Measurements from ENCODE around the gene PEAR1. TPM values are rescaled to one million over a fixed set of nuclear protein-coding genes. Genes with fewer than 3 reads are reported as not detected.

Gene PEAR1
- polyA plus RNA-seq, 1 of the 3 experiments (the other 2 are of a cell fraction), result 1.2 TPM

- Histone ChIP-seq H3K27ac (ENCODE audit: low read depth in 2 of 2, low read length in 1 of 2) (peak overlapping the region in 1 of 2 experiments; percentile 87; a peak in 1 of 4 replicates), H3K4me2 (no peak overlapping the region), H3K27me3 (ENCODE audit: insufficient read depth) (no peaks in the 10 kb centered on the region), H3K79me2 (ENCODE audit: insufficient read depth) (no peaks in the 10 kb centered on the region), H3K4me3 (ENCODE audit: low read depth in 2 of 2, low read length in 1 of 2) (no peak overlapping the region), H3K36me3 (replicated peaks in 1 of 2; ENCODE audit: control insufficient read depth in 1 of 2, insufficient read depth in 2 of 2, low read length in 1 of 2) (no peaks in the 10 kb centered on the region), H2AFZ (ENCODE audit: low read depth) (no peak overlapping the region), H4K20me1 (ENCODE audit: insufficient read depth) (no peaks in the 10 kb centered on the region), H3K4me1 (ENCODE audit: control insufficient read depth in 1 of 2, insufficient read depth in 2 of 2, low read depth in 1 of 2, low read length in 1 of 2) (peaks cover 39 to 50% of the 10 kb centered on the region in 2 experiments; a peak in 3 of 4 replicates), H3K9me2 (no peaks in the 10 kb centered on the region), H3K9me3 (no peaks in the 10 kb centered on the region), H3F3A (replicated peaks; ENCODE audit: insufficient read depth) (peaks cover 40% of the 10 kb centered on the region), H3K9ac (no peak overlapping the region)
- ChIA-PET POLR2A (interaction anchor here (1.0 to 1.3 kb wide), 3 partner anchors 19 to 34 kb away, joined by 3 read pairs; no protein-coding TSS in a partner anchor), CTCF (interaction anchor here (0.7 to 16.2 kb wide), 12 partner anchors 9 to 263 kb away, joined by 3 to 308 read pairs (median 4); partner anchors contain the start of gene NTRK1)
- no peak for DNase-seq
- TF ChIP-seq USF2 (IDR thresholded peaks at IDR 0.05; ENCODE audit: borderline replicate concordance, low read depth, low read length), result no peak
- TF ChIP-seq NFIC (IDR thresholded peaks at IDR 0.05; ENCODE audit: borderline replicate concordance), result no peak
- no peak for TF ChIP-seq RXRA (IDR thresholded peaks at IDR 0.05; ENCODE audit: borderline replicate concordance, low read depth)
- TF ChIP-seq PBX3 (IDR thresholded peaks at IDR 0.05), result no peak
- TF ChIP-seq REST (IDR thresholded peaks at IDR 0.05; ENCODE audit: low read depth, low read length), result no peak
- TF ChIP-seq TEAD4 (IDR thresholded peaks at IDR 0.05; ENCODE audit: borderline replicate concordance, insufficient read depth), result no peak
- no peak for TF ChIP-seq MAX (IDR thresholded peaks at IDR 0.05; ENCODE audit: low read depth)
- no peak for TF ChIP-seq TCF12 (IDR thresholded peaks at IDR 0.05)
- 78% methylated on average over 5 of the region's 5 CpGs for WGBS (ENCODE audit: low lambda C conversion rate)
These were observed 483 bp downstream of the PEAR1 start for GRCh38 chr1:156894001-156894400.
